Sigmoid colon (tissue), 7 donors: ENCODE data around the gene NFIC. TPM values are rescaled to one million over a fixed set of nuclear protein-coding genes. Genes with fewer than 3 reads are reported as not detected.
"Not testable (repeated sequence)": the region's sequence is repeated elsewhere in the genome, so short reads cannot be mapped to it uniquely, and the experiment has no call there.

Experiments used
- DNase-seq: peaks from one replicate; pipeline ENCODE4 v3.0.0-alpha.2; 2019
- H3K27ac ChIP-seq, 4 donors: fragments of 200-600 bp; sonication (generic); one replicate each; pipeline ENCODE4 v1.5.1; 2016 to 2019; ENCODE audit warnings: mild to moderate bottlenecking in 1 of 4
- H3K27me3 ChIP-seq, 3 donors: fragments of 200-600 bp; sonication (generic); one replicate each; pipeline ENCODE4 v1.5.1; 2019; ENCODE audit warnings: mild to moderate bottlenecking in 1 of 3
- H3K36me3 ChIP-seq, 4 donors: fragments of 200-600 bp; sonication (generic); one replicate each; pipeline ENCODE4 v1.5.1; 2016 to 2019
- H3K4me1 ChIP-seq, 4 donors: fragments of 200-600 bp; sonication (generic); one replicate each; pipeline ENCODE4 v1.5.1; 2017 to 2019
- H3K4me3 ChIP-seq, 4 donors: fragments of 200-600 bp; sonication (generic); one replicate each; pipeline ENCODE4 v1.5.1; 2017 to 2019; ENCODE audit warnings: mild to moderate bottlenecking in 2 of 4, moderate library complexity in 1 of 4
- H3K9me3 ChIP-seq, 4 donors: fragments of 200-600 bp in 3 of 4; sonication (generic) in 3 of 4; one replicate each; pipeline versions ENCODE4 v1.5.1 to v1.6.1; 2013 to 2019
- EP300 ChIP-seq, 4 donors: sonication (generic); formaldehyde crosslinking; IDR thresholded peaks; one replicate each; pipeline ENCODE4 v1.6.1; 2017; ENCODE audit warnings: antibody characterized with exemption in 4 of 4
- POLR2A ChIP-seq, 2 donors: fragments of 450-650 bp; IDR thresholded peaks; one replicate each; pipeline ENCODE4 v1.6.1; 2016; ENCODE audit warnings: antibody characterized with exemption in 2 of 2, mild to moderate bottlenecking in 2 of 2, moderate library complexity in 2 of 2
- POLR2AphosphoS5 ChIP-seq, 4 donors: sonication (generic); formaldehyde crosslinking; IDR thresholded peaks; one replicate each; pipeline ENCODE4 v1.6.1; 2017; ENCODE audit warnings: antibody characterized with exemption in 4 of 4
- WGBS, 2 donors: extraction: QIAGEN DNeasy Blood & Tissue Kit; methylation state at CpG; one replicate each; pipeline ENCODE4 v1.1.7; 2013; 5-methylcytosine and 5-hydroxymethylcytosine counted together
- intact Hi-C: fragments of 100-400 bp; cut with DNase I; formaldehyde crosslinking; loops from one replicate; pipeline ENCODE4 v1.15.1; 2023
- polyA plus RNA-seq, 3 donors: library from polyadenylated mRNA; stranded (reverse); fragments of 200-250 nt; gene quantifications; one replicate each; pipeline ENCODE4 v1.2.3, GENCODE V29; 2013
- total RNA-seq, 4 donors: library from RNA; depleted of rRNA; stranded (reverse); fragments of >200 nt; gene quantifications; one replicate each; pipeline ENCODE4 v1.1.0, GENCODE V29; 2016
- TF ChIP-seq, protein P1 (sequence below), 4 experiments: fragments of 450-650 bp in 3 of 4; fragments of 200-600 bp in 1 of 4; IDR thresholded peaks; one replicate each; pipeline ENCODE4 v1.5.1; 2016 to 2019; ENCODE audit warnings: antibody characterized with exemption in 4 of 4, mild to moderate bottlenecking in 3 of 4, moderate library complexity in 2 of 4
- donor health status: healthy with polysubstance abuse.
- donor health status: Bipolar disorder and iron deficiency.
- donor health status: healthy.

NFIC gene
- total and polyA plus RNA-seq, 7 donors = 9.0 to 114 (median 63.2) TPM

DNA sequence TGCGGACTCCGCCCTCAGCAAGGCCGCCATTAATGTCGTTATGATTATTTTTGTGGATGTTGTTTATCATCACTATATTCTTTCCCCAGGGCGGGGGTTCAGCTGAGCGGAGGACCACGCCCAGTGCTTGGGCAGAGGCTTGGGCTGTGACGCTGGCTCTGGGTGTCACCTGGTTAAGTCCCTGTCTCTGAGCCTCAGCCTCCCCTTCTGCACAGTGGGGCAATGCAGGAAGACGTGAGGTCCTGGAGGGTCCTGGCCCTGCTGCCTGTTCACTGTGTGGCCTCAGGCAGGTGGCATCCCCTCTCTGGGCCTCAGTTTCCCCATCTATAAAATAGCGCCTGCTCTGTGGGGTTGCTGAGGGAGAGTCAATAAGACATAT lies 32.5 kb downstream of the NFIC start:
- WGBS, 2 donors = 42 to 68% methylated on average over 10 of the region's 10 CpGs
- Histone ChIP-seq H3K9me3 (no peaks in the 10 kb centered on the region), H3K4me1 (peaks cover 0 to 94% (median 85%) of the 10 kb centered on the region in 4 donors), H3K36me3 (peaks cover 0 to 12% (median 0%) of the 10 kb centered on the region in 4 donors), H3K27ac (peak overlapping the region; percentile 98 to 100 (median 98)), H3K27me3 (no peaks in the 10 kb centered on the region), H3K4me3 (peak overlapping the region; percentile 18 to 46 (median 40))
- no peak for TF ChIP-seq POLR2A (IDR thresholded peaks at IDR 0.05)
- TF ChIP-seq EP300 (IDR thresholded peaks at IDR 0.05) = no peak
- TF ChIP-seq POLR2AphosphoS5 (IDR thresholded peaks at IDR 0.05) = no peak
- TF ChIP-seq, protein P1, sequence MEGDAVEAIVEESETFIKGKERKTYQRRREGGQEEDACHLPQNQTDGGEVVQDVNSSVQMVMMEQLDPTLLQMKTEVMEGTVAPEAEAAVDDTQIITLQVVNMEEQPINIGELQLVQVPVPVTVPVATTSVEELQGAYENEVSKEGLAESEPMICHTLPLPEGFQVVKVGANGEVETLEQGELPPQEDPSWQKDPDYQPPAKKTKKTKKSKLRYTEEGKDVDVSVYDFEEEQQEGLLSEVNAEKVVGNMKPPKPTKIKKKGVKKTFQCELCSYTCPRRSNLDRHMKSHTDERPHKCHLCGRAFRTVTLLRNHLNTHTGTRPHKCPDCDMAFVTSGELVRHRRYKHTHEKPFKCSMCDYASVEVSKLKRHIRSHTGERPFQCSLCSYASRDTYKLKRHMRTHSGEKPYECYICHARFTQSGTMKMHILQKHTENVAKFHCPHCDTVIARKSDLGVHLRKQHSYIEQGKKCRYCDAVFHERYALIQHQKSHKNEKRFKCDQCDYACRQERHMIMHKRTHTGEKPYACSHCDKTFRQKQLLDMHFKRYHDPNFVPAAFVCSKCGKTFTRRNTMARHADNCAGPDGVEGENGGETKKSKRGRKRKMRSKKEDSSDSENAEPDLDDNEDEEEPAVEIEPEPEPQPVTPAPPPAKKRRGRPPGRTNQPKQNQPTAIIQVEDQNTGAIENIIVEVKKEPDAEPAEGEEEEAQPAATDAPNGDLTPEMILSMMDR (IDR thresholded peaks at IDR 0.05) = no peak
- intact Hi-C loops = no loop called here
- DNase-seq = no peak

DNA sequence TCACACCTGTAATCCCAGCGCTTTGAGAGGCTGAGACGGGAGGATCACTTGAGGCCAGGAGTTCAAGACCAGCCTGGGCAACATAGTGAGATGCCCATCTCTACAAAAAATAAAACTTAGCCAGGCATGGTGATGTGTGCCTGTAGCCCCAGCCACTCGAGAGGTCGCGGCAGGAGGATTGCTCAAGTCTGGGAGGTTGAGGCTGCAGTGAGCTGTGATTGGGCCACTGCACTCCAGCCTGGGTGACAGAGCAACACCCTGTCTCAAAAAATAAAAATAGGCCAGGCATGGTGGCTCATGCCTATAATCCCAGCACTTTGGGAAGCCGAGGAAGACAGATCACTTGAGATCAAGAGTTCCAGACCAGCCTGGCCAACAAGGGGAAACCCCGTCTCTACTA lies 32.9 kb downstream of the NFIC start:
- H3K9me3 ChIP-seq, H3K27me3 ChIP-seq, intact Hi-C loops, H3K4me3 ChIP-seq: not testable (repeated sequence)
- H3K4me1 ChIP-seq = peaks cover 0 to 91% (median 86%) of the 10 kb centered on the region in 4 donors
- peak overlapping the region; percentile 98 to 100 (median 98) for H3K27ac ChIP-seq
- peak; percentile 81 for DNase-seq
- peaks cover 0 to 12% (median 0%) of the 10 kb centered on the region in 4 donors for H3K36me3 ChIP-seq
- WGBS, 2 donors = 88 to 91% methylated on average over 7 of the region's 7 CpGs

DNA sequence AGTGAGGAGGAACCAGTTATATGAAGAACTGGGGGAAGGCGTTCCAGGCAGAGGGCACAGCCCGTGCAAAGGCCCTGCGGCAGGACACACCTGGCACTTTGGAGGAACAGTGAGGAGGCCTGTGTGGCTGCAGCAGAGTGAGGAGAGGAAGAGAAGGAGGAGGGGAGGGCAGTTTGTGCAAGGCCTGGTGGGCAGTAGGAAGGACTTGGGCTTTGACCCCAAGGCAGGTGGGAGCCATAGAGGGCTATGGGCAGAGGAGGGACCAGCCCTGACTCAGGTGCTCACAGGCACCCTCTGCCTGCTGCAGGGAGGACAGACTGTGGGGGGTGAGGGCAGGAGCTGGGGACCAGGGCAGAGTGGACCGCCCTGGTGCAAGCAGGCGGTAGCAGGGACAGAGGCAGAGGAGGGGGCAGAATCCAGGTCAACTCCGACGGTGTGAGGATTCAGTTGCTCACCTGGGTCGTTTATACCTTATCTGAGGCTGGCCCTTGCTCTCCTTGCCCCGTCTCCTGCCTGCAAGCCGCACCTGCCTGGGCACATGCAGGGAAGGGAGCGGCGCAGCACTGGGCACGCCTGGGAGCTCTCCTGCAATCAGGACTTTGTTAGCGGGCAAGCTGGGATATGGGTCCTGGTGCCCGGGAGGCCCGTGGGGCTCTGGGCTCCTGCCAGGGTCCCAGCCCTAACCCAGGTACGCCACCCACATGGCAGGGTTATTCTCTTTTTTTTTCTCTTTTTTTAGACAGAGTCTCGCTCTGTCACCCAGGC lies 34.8 kb downstream of the NFIC start:
- no peak for DNase-seq
- H3K27ac ChIP-seq = peak overlapping the region; percentile 98 to 100 (median 98)
- H3K9me3 ChIP-seq = no peaks in the 10 kb centered on the region
- peaks cover 0 to 97% (median 88%) of the 10 kb centered on the region in 4 donors for H3K4me1 ChIP-seq
- no peaks in the 10 kb centered on the region for H3K27me3 ChIP-seq
- H3K4me3 ChIP-seq = no peak overlapping the region
- intact Hi-C loops = no loop called here
- TF ChIP-seq POLR2A (IDR thresholded peaks at IDR 0.05) (no peak), EP300 (IDR thresholded peaks at IDR 0.05) (no peak), POLR2AphosphoS5 (IDR thresholded peaks at IDR 0.05) (peak in 2 of 4 donors; percentile 8 to 16)
- TF ChIP-seq, protein P1 (IDR thresholded peaks at IDR 0.05) = no peak
- 68 to 84% methylated on average over 18 of the region's 18 CpGs for WGBS, 2 donors
- no peaks in the 10 kb centered on the region for H3K36me3 ChIP-seq

DNA sequence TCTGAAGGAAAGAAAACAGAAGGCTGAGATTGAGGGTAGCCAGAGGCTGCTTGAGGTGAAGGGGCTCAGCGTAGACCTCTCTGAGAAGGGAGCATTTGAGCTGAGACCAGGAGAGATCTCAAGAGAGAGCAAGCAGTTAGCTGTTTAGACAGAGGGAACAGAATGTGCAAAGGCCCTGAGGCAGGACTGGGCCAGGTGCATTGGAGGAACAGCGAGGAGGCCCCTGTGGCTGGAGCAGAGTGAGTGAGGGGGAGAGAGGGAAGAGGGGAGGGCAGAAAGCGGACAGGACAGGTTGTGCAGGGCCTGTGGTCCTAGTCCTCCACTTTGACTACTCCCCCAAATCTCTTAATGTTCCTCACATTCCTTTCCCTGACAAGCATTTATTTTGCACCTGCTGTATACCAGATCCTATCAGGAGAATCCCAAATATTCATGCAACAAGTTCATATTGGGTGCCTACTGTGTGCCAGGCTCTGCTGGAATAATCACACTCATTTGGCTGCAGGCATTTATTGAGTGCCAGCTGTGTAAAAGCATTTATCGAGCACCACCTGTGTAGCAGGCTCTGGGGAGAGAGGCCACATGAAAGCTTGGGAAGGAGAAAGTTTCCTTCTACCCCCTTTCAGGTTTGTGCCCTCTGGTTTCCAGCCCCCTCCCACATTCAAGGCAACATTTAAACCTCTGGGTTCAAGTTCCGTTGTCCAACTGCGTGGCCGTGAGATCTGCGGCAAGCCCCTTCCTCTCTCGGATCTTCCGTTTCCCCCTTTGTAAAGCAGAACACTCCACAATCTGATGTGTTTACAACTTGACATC lies 36.5 kb downstream of the NFIC start:
- intact Hi-C loops = loop anchor here (2.0 kb wide), 1 partner anchor 16 kb away; no protein-coding TSS in a partner anchor
- Histone ChIP-seq H3K27me3 (no peaks in the 10 kb centered on the region), H3K27ac (peak overlapping the region; percentile 98 to 100 (median 98)), H3K36me3 (no peaks in the 10 kb centered on the region), H3K4me1 (peaks cover 0 to 97% (median 88%) of the 10 kb centered on the region in 4 donors), H3K4me3 (peak overlapping the region in 3 of 4 donors; percentile 47 to 57 (median 49)), H3K9me3 (no peaks in the 10 kb centered on the region)
- 85 to 90% methylated on average over 10 of the region's 10 CpGs for WGBS, 2 donors
- DNase-seq = no peak
- TF ChIP-seq, protein P1 (IDR thresholded peaks at IDR 0.05) = no peak
- TF ChIP-seq POLR2AphosphoS5 (IDR thresholded peaks at IDR 0.05) (no peak), EP300 (IDR thresholded peaks at IDR 0.05) (no peak), POLR2A (IDR thresholded peaks at IDR 0.05) (no peak)
